ENCODE measurements around the gene HSDL1.

DNA sequence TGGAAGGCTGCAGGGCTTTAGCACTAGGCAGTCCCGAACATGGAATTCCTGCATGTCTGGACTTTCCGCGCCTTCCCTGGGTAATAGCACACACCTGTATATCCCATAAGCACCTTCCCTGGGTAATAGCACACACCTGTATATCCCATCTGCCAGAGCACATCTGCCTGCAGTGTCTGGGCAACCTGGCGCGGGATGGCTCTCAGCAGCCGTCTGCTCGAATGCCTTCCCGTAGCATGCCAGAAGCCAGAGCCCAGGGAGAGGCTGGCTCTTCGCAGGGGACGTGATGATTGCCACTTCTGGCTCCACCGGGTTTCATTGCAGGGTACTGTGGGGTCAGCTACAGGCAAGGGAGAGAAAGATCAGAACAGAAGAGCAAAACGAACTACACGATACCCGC is 49.5 kb downstream of the HSDL1 start:
- TF ChIP-seq, protein P1, sequence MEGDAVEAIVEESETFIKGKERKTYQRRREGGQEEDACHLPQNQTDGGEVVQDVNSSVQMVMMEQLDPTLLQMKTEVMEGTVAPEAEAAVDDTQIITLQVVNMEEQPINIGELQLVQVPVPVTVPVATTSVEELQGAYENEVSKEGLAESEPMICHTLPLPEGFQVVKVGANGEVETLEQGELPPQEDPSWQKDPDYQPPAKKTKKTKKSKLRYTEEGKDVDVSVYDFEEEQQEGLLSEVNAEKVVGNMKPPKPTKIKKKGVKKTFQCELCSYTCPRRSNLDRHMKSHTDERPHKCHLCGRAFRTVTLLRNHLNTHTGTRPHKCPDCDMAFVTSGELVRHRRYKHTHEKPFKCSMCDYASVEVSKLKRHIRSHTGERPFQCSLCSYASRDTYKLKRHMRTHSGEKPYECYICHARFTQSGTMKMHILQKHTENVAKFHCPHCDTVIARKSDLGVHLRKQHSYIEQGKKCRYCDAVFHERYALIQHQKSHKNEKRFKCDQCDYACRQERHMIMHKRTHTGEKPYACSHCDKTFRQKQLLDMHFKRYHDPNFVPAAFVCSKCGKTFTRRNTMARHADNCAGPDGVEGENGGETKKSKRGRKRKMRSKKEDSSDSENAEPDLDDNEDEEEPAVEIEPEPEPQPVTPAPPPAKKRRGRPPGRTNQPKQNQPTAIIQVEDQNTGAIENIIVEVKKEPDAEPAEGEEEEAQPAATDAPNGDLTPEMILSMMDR (IDR thresholded peaks at IDR 0.05): no peak
- TF ChIP-seq EZH2 (IDR thresholded peaks at IDR 0.05; ENCODE audit: borderline replicate concordance, insufficient read depth, low read depth, low read length, poor library complexity, severe bottlenecking): no peak

All from B cell (primary cell).